GM12878 (cell line): ENCODE results near the gene CALHM3. TPM values are rescaled to one million over a fixed set of nuclear protein-coding genes. Genes with fewer than 3 reads are reported as not detected.

Experiments used
- ATAC-seq: fragments of 200-7000 bp; cut with Tn5 transposase; 3 replicates; pipeline ENCODE4 v1.9.1; 2020; ENCODE audit warnings: mild to moderate bottlenecking, moderate library complexity
- BruUV-seq: library from RNA; stranded (reverse); fragments of 400-500 nt; replicated peaks from 2 replicates; lab custom pipeline; 2021; lab: Mats Ljungman, UMichigan
- CTCF ChIA-PET: fragments of 300-600 bp; sonication (Branson Sonifier 250); formaldehyde crosslinking; extraction: SDS; loops from one replicate; lab custom pipeline; 2021; ENCODE audit warnings: inconsistent platforms; lab: Yijun Ruan, JAX
- POLR2A ChIA-PET: fragments of 350-600 bp; formaldehyde crosslinking; extraction: SDS; loops from one replicate; lab custom pipeline; 2021; ENCODE audit warnings: inconsistent platforms; lab: Charles Lee
- RAD21 ChIA-PET: fragments of 300-600 bp; sonication (Branson Sonifier 250); formaldehyde crosslinking; loops from one replicate; lab custom pipeline; 2023; ENCODE audit warnings: antibody characterized with exemption; ENCODE audit not compliant: unreplicated experiment; lab: Charles Lee
- SMC1A ChIA-PET: fragments of 300-600 bp; sonication (Branson Sonifier 250); formaldehyde crosslinking; loops from one replicate; lab custom pipeline; 2023; ENCODE audit not compliant: unreplicated experiment, uncharacterized antibody; lab: Charles Lee
- DNase-seq: peaks from one replicate; pipeline ENCODE4 v3.0.0-alpha.2; 2011; ENCODE audit warnings: low read depth, low spot score
- FAIRE-seq: peaks from 3 replicates; lab custom pipeline; 2011; peaks lifted over from hg19 to GRCh38; lab: Jason Lieb, UNC
- H2AFZ ChIP-seq: 2 replicates; pipeline ENCODE4 v1.6.0; 2011; ENCODE audit warnings: low read depth, low read length, control low read depth; ENCODE audit not compliant: control insufficient read depth
- H3K27ac ChIP-seq: 2 replicates; pipeline ENCODE4 v1.5.1; 2011; ENCODE audit warnings: control low read depth; ENCODE audit not compliant: control insufficient read depth, insufficient read depth
- H3K27me3 ChIP-seq, 2 experiments: replicated peaks in 1 of 2; 2 replicates each; pipeline versions ENCODE4 v1.6.0 to v1.6.1; 2011; ENCODE audit warnings: low read length in 1 of 2; ENCODE audit not compliant: control insufficient read depth in 2 of 2, insufficient read depth in 2 of 2
- H3K36me3 ChIP-seq, 2 experiments: 2 replicates each; pipeline ENCODE4 v1.5.1; 2011; ENCODE audit warnings: low read length in 1 of 2; ENCODE audit not compliant: control insufficient read depth in 2 of 2, insufficient read depth in 2 of 2
- H3K4me1 ChIP-seq: 2 replicates; pipeline ENCODE4 v1.6.1; 2011; ENCODE audit warnings: mild to moderate bottlenecking, low read length, moderate library complexity, mixed read lengths; ENCODE audit not compliant: control insufficient read depth, insufficient read depth
- H3K4me2 ChIP-seq: 2 replicates; pipeline ENCODE4 v1.6.0; 2011; ENCODE audit warnings: control low read depth; ENCODE audit not compliant: control insufficient read depth, insufficient read depth
- H3K4me3 ChIP-seq: fragments of 200-600 bp; sonication (generic); 2 replicates; pipeline ENCODE4 v1.5.1; 2016
- H3K79me2 ChIP-seq: 2 replicates; pipeline ENCODE4 v1.6.0; 2011; ENCODE audit warnings: low read length; ENCODE audit not compliant: control insufficient read depth, insufficient read depth
- H3K9ac ChIP-seq: 2 replicates; pipeline ENCODE4 v1.8.0; 2011; ENCODE audit warnings: low read length, control low read depth, mixed read lengths; ENCODE audit not compliant: control insufficient read depth, insufficient read depth
- H3K9me3 ChIP-seq: replicated peaks from 3 replicates; pipeline ENCODE4 v1.5.1; 2011; ENCODE audit warnings: mild to moderate bottlenecking, low read length; ENCODE audit not compliant: control insufficient read depth, insufficient read depth
- H4K20me1 ChIP-seq: 2 replicates; pipeline ENCODE4 v1.6.0; 2011; ENCODE audit not compliant: control insufficient read depth, insufficient read depth
- CBFB ChIP-seq: IDR thresholded peaks from 2 replicates; pipeline ENCODE4 v1.6.1; 2016; ENCODE audit warnings: antibody characterized with exemption, low read depth
- NR2C1 ChIP-seq: fragments of 450-650 bp; IDR thresholded peaks from 2 replicates; pipeline ENCODE4 v1.6.1; 2017; ENCODE audit warnings: antibody characterized with exemption, mild to moderate bottlenecking, moderate library complexity
- RUNX3 ChIP-seq: IDR thresholded peaks from 2 replicates; pipeline ENCODE4 v1.6.1; 2012; ENCODE audit warnings: low read length, inconsistent platforms
- WGBS: methylation state at CpG from one replicate; pipeline ENCODE4 v1.1.6; 2016; ENCODE audit warnings: low lambda C conversion rate; ENCODE audit not compliant: insufficient replicate concordance, insufficient coverage; ENCODE audit errors: missing lambda C conversion rate; 5-methylcytosine and 5-hydroxymethylcytosine counted together
- in situ Hi-C: fragments of 300-500 bp; cut with MboI; formaldehyde crosslinking; loops from 9 replicates; pipeline ENCODE4 v1.14.3; 2018; ENCODE audit warnings: mixed read lengths
- intact Hi-C: fragments of 100-400 bp; cut with micrococcal nuclease; formaldehyde crosslinking; loops from one replicate; pipeline ENCODE4 v1.14.2; 2022; ENCODE audit not compliant: unreplicated experiment
- polyA plus RNA-seq, 11 experiments: library from polyadenylated mRNA; depleted of rRNA in 4 of 11; unstranded in 6 of 11; stranded (reverse) in 5 of 11; fragments of >200 nt; fragmentation: Nextera tagmentation in 4 of 11; fragmentation: Illumina TruSeq in 1 of 11; extraction: Ambion mirVana in 4 of 11; extraction: Trizol in 1 of 11; gene quantifications; 1 replicate in 1 of 11; 2 replicates in 10 of 11; pipeline versions ENCODE4 v1.2.1 to v1.2.3, GENCODE V29; 2011 to 2016; ENCODE audit warnings: inconsistent platforms in 2 of 11, missing spikeins in 2 of 11, low read depth in 1 of 11
- total RNA-seq, 4 experiments: library from RNA; depleted of rRNA in 3 of 4; stranded (reverse); fragments of >200 nt in 3 of 4; fragmentation: Illumina TruSeq in 1 of 4; extraction: Trizol in 1 of 4; gene quantifications; 2 replicates each; pipeline versions ENCODE4 v1.2.1 to v1.2.3, GENCODE V29; 2013 to 2021
- TF ChIP-seq, protein P1 (sequence below), 3 experiments: IDR thresholded peaks in 2 of 3; conservative IDR thresholded peaks in 1 of 3; 2 replicates each; pipeline ENCODE4 v1.5.1; 2011; ENCODE audit warnings: low read depth in 3 of 3, low read length in 3 of 3, mild to moderate bottlenecking in 3 of 3, control low read depth in 2 of 3, moderate library complexity in 2 of 3, inconsistent platforms in 1 of 3, mixed read lengths in 1 of 3; ENCODE audit not compliant: control insufficient read depth in 2 of 3, insufficient read depth in 1 of 3; ENCODE audit errors: extremely low read depth in 1 of 3

The CALHM3 gene
- total and polyA plus RNA-seq, 10 of the 15 experiments (the other 5 are each of a cell fraction or from before 2014, with no cell fraction given): 0.03 to 0.42 (median 0.11) TPM; not detected in 5

GRCh38 chr10:103455235-103455634 is 23.8 kb downstream of the CALHM3 start:
- RAD21 ChIA-PET: interaction anchor here (1.4 kb wide), 1 partner anchor 17 kb away, joined by 4 read pairs; no protein-coding TSS in a partner anchor
- H3K9ac ChIP-seq: no peak overlapping the region
- in situ Hi-C loops: no loop called here
- no peak overlapping the region for H3K4me2 ChIP-seq
- CTCF ChIA-PET: interaction anchor here (0.6 to 17.8 kb wide), 3 partner anchors 17 to 36 kb away, joined by 3 to 163 read pairs (median 4); partner anchors contain the start of gene CALHM3
- H2AFZ ChIP-seq: no peak overlapping the region
- no TSS peak for BruUV-seq
- no peaks in the 10 kb centered on the region for H3K27me3 ChIP-seq
- no peak for ATAC-seq
- no peak for DNase-seq
- peaks cover 18% of the 10 kb centered on the region for H3K79me2 ChIP-seq
- H3K4me3 ChIP-seq: no peak overlapping the region
- 93% methylated on average over 25 of the region's 25 CpGs for WGBS
- H3K4me1 ChIP-seq: peaks cover 28% of the 10 kb centered on the region
- TF ChIP-seq RUNX3 (no peak), NR2C1 (no peak), CBFB (no peak)
- TF ChIP-seq, protein P1, sequence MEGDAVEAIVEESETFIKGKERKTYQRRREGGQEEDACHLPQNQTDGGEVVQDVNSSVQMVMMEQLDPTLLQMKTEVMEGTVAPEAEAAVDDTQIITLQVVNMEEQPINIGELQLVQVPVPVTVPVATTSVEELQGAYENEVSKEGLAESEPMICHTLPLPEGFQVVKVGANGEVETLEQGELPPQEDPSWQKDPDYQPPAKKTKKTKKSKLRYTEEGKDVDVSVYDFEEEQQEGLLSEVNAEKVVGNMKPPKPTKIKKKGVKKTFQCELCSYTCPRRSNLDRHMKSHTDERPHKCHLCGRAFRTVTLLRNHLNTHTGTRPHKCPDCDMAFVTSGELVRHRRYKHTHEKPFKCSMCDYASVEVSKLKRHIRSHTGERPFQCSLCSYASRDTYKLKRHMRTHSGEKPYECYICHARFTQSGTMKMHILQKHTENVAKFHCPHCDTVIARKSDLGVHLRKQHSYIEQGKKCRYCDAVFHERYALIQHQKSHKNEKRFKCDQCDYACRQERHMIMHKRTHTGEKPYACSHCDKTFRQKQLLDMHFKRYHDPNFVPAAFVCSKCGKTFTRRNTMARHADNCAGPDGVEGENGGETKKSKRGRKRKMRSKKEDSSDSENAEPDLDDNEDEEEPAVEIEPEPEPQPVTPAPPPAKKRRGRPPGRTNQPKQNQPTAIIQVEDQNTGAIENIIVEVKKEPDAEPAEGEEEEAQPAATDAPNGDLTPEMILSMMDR (IDR thresholded peaks at IDR 0.05 in 2 of 3, conservative IDR thresholded peaks at IDR 0.05 in 1 of 3; ENCODE audit: control insufficient read depth in 2 of 3, extremely low read depth in 1 of 3, insufficient read depth in 1 of 3, low read depth in 3 of 3, low read length in 3 of 3): no peak
- no peaks in the 10 kb centered on the region for H3K9me3 ChIP-seq
- H3K27ac ChIP-seq: no peak overlapping the region
- intact Hi-C loops: no loop called here
- SMC1A ChIA-PET: interaction anchor here (2.8 to 9.6 kb wide), 2 partner anchors 10 to 19 kb away, joined by 9 to 124 read pairs; no protein-coding TSS in a partner anchor
- POLR2A ChIA-PET: interaction anchor here (9.5 kb wide), 1 partner anchor 14 kb away, joined by 144 read pairs; no protein-coding TSS in a partner anchor
- no peak for FAIRE-seq
- no peaks in the 10 kb centered on the region for H4K20me1 ChIP-seq
- H3K36me3 ChIP-seq: peaks cover 0 to 3% of the 10 kb centered on the region in 2 experiments; a peak in 1 of 4 replicates
